GM23338 (cell line): Measurements from ENCODE around the gene SLK. TPM values are rescaled to one million over a fixed set of nuclear protein-coding genes. Genes with fewer than 3 reads are reported as not detected.

Source experiments
- ATAC-seq: fragments of 200-7000 bp; cut with Tn5 transposase; 3 replicates; pipeline ENCODE4 v1.9.1; 2020
- DNase-seq: peaks from one replicate; pipeline ENCODE4 v3.0.0-alpha.2; 2015; ENCODE audit warnings: low spot score
- H2AFZ ChIP-seq: fragments of 200-600 bp; sonication (generic); 2 replicates; pipeline ENCODE4 v1.8.0; 2016; ENCODE audit warnings: antibody characterized with exemption, mild to moderate bottlenecking, moderate library complexity
- H3F3A ChIP-seq: fragments of 200-600 bp; sonication (generic); replicated peaks from 2 replicates; pipeline ENCODE4 v1.8.0; 2017; ENCODE audit warnings: antibody characterized with exemption, mixed run types, low read depth
- H3K27ac ChIP-seq: fragments of 200-600 bp; sonication (generic); 2 replicates; pipeline ENCODE4 v1.6.1; 2016; ENCODE audit warnings: low read depth
- H3K27me3 ChIP-seq: fragments of 200-600 bp; sonication (generic); 2 replicates; pipeline ENCODE4 v1.8.0; 2016; ENCODE audit warnings: mild to moderate bottlenecking, mixed run types, moderate library complexity; ENCODE audit not compliant: insufficient read depth
- H3K36me3 ChIP-seq: fragments of 200-600 bp; sonication (generic); 2 replicates; pipeline ENCODE4 v1.8.0; 2016; ENCODE audit warnings: mild to moderate bottlenecking; ENCODE audit not compliant: insufficient read depth
- H3K4me1 ChIP-seq: fragments of 200-600 bp; sonication (generic); 2 replicates; pipeline ENCODE4 v1.8.0; 2016; ENCODE audit warnings: mild to moderate bottlenecking, moderate library complexity; ENCODE audit not compliant: insufficient read depth
- H3K4me2 ChIP-seq: fragments of 200-600 bp; sonication (generic); 2 replicates; pipeline ENCODE4 v1.7.1; 2017; ENCODE audit warnings: mixed run types
- H3K4me3 ChIP-seq: fragments of 200-600 bp; sonication (generic); 2 replicates; pipeline ENCODE4 v1.6.1; 2016; ENCODE audit warnings: mixed run types
- H3K79me2 ChIP-seq: fragments of 200-600 bp; sonication (generic); replicated peaks from 2 replicates; pipeline ENCODE4 v1.8.0; 2017; ENCODE audit warnings: mild to moderate bottlenecking; ENCODE audit not compliant: insufficient read depth
- H3K9me2 ChIP-seq: fragments of 200-600 bp; sonication (generic); 2 replicates; pipeline ENCODE4 v1.8.0; 2017; ENCODE audit not compliant: insufficient read depth
- H4K20me1 ChIP-seq: fragments of 200-600 bp; sonication (generic); replicated peaks from 2 replicates; pipeline ENCODE4 v1.8.0; 2017; ENCODE audit warnings: mild to moderate bottlenecking; ENCODE audit not compliant: insufficient read depth
- H3K27ac Mint-ChIP-seq: 2 replicates; pipeline ENCODE4 v1.8.0; 2020; ENCODE audit warnings: inconsistent platforms, mild to moderate bottlenecking, moderate library complexity, mixed read lengths
- H3K27me3 Mint-ChIP-seq: 3 replicates; pipeline ENCODE4 v1.8.0; 2022; ENCODE audit warnings: low read depth, mild to moderate bottlenecking, moderate library complexity, mixed read lengths, inconsistent platforms; ENCODE audit not compliant: insufficient read depth, poor library complexity
- H3K36me3 Mint-ChIP-seq: 3 replicates; pipeline ENCODE4 v1.8.0; 2021; ENCODE audit warnings: low read depth, mild to moderate bottlenecking, inconsistent platforms, moderate library complexity, mixed read lengths
- H3K4me1 Mint-ChIP-seq: 3 replicates; pipeline ENCODE4 v1.8.0; 2020; ENCODE audit warnings: mild to moderate bottlenecking, inconsistent platforms, mixed read lengths
- H3K4me3 Mint-ChIP-seq: 3 replicates; pipeline ENCODE4 v1.8.0; 2021; ENCODE audit warnings: moderate library complexity, mild to moderate bottlenecking, inconsistent platforms, mixed read lengths
- H3K9me3 Mint-ChIP-seq: 3 replicates; pipeline ENCODE4 v1.8.0; 2020; ENCODE audit warnings: moderate library complexity, mild to moderate bottlenecking, inconsistent platforms, mixed read lengths
- EZH2 ChIP-seq: fragments of 200-600 bp; sonication (generic); IDR thresholded peaks from one replicate; pipeline ENCODE4 v1.8.0; 2017; ENCODE audit warnings: antibody characterized with exemption, mild to moderate bottlenecking, low read depth; ENCODE audit not compliant: unreplicated experiment
- JUNB ChIP-seq: IDR thresholded peaks from one replicate; pipeline ENCODE4 v1.6.1; 2016; ENCODE audit warnings: antibody characterized with exemption; ENCODE audit not compliant: unreplicated experiment
- POLR2AphosphoS5 ChIP-seq: IDR thresholded peaks from 2 replicates; pipeline ENCODE4 v1.6.1; 2016; ENCODE audit warnings: antibody characterized with exemption, low read depth
- STAT1 ChIP-seq: IDR thresholded peaks from one replicate; pipeline ENCODE4 v1.6.1; 2016; ENCODE audit warnings: antibody characterized with exemption; ENCODE audit not compliant: unreplicated experiment
- ZNF114 ChIP-seq: fragments of 250-450 bp; sonication (Bioruptor Pico); IDR thresholded peaks from 2 replicates; pipeline ENCODE4 v1.5.0; 2020; ENCODE audit warnings: mild to moderate bottlenecking, moderate library complexity
- ZNF462 ChIP-seq: fragments of 250-450 bp; sonication (Bioruptor Pico); IDR thresholded peaks from 2 replicates; pipeline ENCODE4 v1.5.0; 2020; ENCODE audit warnings: mild to moderate bottlenecking, moderate library complexity
- long read RNA-seq: library from polyadenylated mRNA; unstranded; transcript quantifications from one replicate; pipeline ENCODE4 v2.0.0, GENCODE V29; 2020; ENCODE audit not compliant: unreplicated experiment
- polyA plus RNA-seq: library from polyadenylated mRNA; unstranded; fragments of >200 nt; fragmentation: Nextera tagmentation; extraction: Ambion mirVana; gene quantifications from 2 replicates; pipeline ENCODE4 v1.2.1, GENCODE V29; 2016
- total RNA-seq: library from RNA; depleted of rRNA; stranded (reverse); fragments of >200 nt; shearing (Covaris generic); gene quantifications from 2 replicates; pipeline ENCODE4 v1.2.3, GENCODE V29; 2014; rRNA removed
- TF ChIP-seq, protein P1 (sequence below): IDR thresholded peaks from one replicate; pipeline ENCODE4 v1.6.1; 2018; ENCODE audit warnings: antibody characterized with exemption; ENCODE audit not compliant: unreplicated experiment

SLK gene
- total RNA-seq (21.5 and 25.8 TPM in 2 replicates), polyA plus RNA-seq (7.1 and 8.4 TPM in 2 replicates)
- long read RNA-seq, partial matches to known transcripts: 4 of 8 reads
- long read RNA-seq, other reads (novel, unspliced or antisense): 4 of 8 reads

DNA sequence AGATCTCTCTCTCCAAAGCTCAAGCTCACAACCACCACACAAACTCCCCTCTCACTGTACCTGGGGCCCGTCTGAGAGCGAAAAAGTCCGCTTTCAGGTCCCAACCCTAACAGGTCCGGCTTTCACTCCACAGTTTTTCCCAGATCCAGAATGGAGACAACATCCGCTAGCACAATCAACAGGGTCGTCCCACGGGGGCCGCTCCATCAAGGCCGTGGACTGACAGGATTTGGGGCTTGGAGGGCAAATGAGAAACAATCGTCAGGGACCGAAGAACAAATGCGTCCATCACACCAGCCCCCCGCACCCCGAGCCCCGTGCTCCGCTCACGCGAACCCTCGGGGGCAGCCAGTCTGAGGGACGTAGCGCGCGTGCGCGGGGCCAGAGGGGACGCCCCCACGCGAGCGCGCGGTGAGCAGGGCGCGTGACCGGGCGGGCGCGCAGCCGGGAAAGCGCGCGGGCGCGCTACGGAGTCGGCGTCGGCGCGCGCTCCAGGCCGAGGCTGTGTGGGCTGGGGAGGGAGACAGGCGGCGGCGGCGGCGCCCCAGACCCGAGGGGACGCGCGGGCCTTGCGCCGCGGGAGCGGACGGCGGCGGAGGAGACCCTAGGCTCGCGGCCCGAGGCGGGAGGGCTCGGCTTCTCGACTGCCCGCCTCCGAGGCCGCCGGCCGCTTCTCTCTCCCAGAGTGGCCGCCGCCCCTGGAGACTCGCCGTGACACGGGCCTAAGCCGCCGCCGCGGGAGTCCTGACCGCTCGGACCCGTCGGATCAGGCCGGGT lies at the start of gene SLK:
SLK (plus strand) TSS at position 470 of the 777 bp plus-strand sequence. CDS start 606 bp downstream, outside the sequence.
- DNase-seq (peak; percentile 75), ATAC-seq (peak; percentile 86)
- Mint-ChIP-seq H3K9me3 (no peaks in the 10 kb centered on the region), H3K27ac (peak within 1 kb of the TSS; percentile 16; the same call in 1 of the 2 replicates), H3K4me3 (peak within 1 kb of the TSS; percentile 93), H3K27me3 (peaks cover 18% of the 10 kb centered on the region), H3K4me1 (peaks cover 24% of the 10 kb centered on the region), H3K36me3 (no peaks in the 10 kb centered on the region)
- no peaks in the 10 kb centered on the region for H3K9me2 ChIP-seq
- H2AFZ ChIP-seq: peak within 1 kb of the TSS; percentile 100
- peaks cover 12% of the 10 kb centered on the region for H3K27me3 ChIP-seq
- 0 out of 2 replicates have a peak, but pooled peaks cover 4% of the 10 kb centered on the region for H3F3A ChIP-seq
- peaks cover 25% of the 10 kb centered on the region for H3K79me2 ChIP-seq
- peak within 1 kb of the TSS; percentile 94 for H3K4me3 ChIP-seq
- peaks cover 20% of the 10 kb centered on the region for H3K4me1 ChIP-seq
- TF ChIP-seq ZNF462 (CRISPR knock-in tag) (no peak), ZNF114 (0 out of 2 replicates have a peak, but pooled peaks have one; percentile 16), STAT1 (no peak), POLR2AphosphoS5 (peak; percentile 65), JUNB (no peak), EZH2 (peak; percentile 33)
- TF ChIP-seq, protein P1, sequence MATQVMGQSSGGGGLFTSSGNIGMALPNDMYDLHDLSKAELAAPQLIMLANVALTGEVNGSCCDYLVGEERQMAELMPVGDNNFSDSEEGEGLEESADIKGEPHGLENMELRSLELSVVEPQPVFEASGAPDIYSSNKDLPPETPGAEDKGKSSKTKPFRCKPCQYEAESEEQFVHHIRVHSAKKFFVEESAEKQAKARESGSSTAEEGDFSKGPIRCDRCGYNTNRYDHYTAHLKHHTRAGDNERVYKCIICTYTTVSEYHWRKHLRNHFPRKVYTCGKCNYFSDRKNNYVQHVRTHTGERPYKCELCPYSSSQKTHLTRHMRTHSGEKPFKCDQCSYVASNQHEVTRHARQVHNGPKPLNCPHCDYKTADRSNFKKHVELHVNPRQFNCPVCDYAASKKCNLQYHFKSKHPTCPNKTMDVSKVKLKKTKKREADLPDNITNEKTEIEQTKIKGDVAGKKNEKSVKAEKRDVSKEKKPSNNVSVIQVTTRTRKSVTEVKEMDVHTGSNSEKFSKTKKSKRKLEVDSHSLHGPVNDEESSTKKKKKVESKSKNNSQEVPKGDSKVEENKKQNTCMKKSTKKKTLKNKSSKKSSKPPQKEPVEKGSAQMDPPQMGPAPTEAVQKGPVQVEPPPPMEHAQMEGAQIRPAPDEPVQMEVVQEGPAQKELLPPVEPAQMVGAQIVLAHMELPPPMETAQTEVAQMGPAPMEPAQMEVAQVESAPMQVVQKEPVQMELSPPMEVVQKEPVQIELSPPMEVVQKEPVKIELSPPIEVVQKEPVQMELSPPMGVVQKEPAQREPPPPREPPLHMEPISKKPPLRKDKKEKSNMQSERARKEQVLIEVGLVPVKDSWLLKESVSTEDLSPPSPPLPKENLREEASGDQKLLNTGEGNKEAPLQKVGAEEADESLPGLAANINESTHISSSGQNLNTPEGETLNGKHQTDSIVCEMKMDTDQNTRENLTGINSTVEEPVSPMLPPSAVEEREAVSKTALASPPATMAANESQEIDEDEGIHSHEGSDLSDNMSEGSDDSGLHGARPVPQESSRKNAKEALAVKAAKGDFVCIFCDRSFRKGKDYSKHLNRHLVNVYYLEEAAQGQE: no peak
- no peaks in the 10 kb centered on the region for H4K20me1 ChIP-seq
- no peaks in the 10 kb centered on the region for H3K36me3 ChIP-seq
- H3K4me2 ChIP-seq: peak within 1 kb of the TSS; percentile 94
- H3K27ac ChIP-seq: 0 out of 2 replicates have a peak within 1 kb of the TSS, but pooled peaks have one; percentile 36
